Putamen (tissue), 1 donor: Measurements from ENCODE around the gene VPS26A.

Experiments
- DNase-seq: peaks from one replicate; pipeline ENCODE4 v3.0.0-alpha.2; 2016; ENCODE audit warnings: low spot score

The VPS26A gene

GRCh38 chr10:69123747-69124562 is at the start of gene VPS26A:
VPS26A (plus strand) TSS chr10:69124178; CDS start chr10:69124278, 100 bp downstream.
- DNase-seq: peak; percentile 100

GRCh38 chr10:69074532-69074931 is 49.4 kb upstream of the VPS26A start:
- DNase-seq: no peak

GRCh38 chr10:69075431-69075830 is 48.5 kb upstream of the VPS26A start:
- no peak for DNase-seq

GRCh38 chr10:69078311-69078710 is 45.7 kb upstream of the VPS26A start:
- DNase-seq: no peak

- no peak for DNase-seq
These were observed 43.8 kb upstream of the VPS26A start for GRCh38 chr10:69080226-69080625.

GRCh38 chr10:69086001-69086509 is 37.9 kb upstream of the VPS26A start:
- DNase-seq: no peak

GRCh38 chr10:69087590-69088470 is 36.1 kb upstream of the VPS26A start, which contains the start of gene SRGN:
SRGN (plus strand) TSS chr10:69088103; CDS start chr10:69088158, 55 bp downstream.
- peak; percentile 64 for DNase-seq

- DNase-seq: no peak
These were observed 35.6 kb upstream of the VPS26A start for GRCh38 chr10:69088471-69088769.

GRCh38 chr10:69088801-69089501 is 35.0 kb upstream of the VPS26A start:
- no peak for DNase-seq

- no peak for DNase-seq
These were observed 34.1 kb upstream of the VPS26A start for GRCh38 chr10:69089638-69090599.

GRCh38 chr10:69090685-69091084 is 33.3 kb upstream of the VPS26A start:
- no peak for DNase-seq

GRCh38 chr10:69091143-69091651 is 32.8 kb upstream of the VPS26A start:
- no peak for DNase-seq

- peak; percentile 42 for DNase-seq
These were observed 30.8 kb upstream of the VPS26A start for GRCh38 chr10:69092959-69093850.

GRCh38 chr10:69093933-69094332 is 30.0 kb upstream of the VPS26A start:
- no peak for DNase-seq

- no peak for DNase-seq
These were observed 27.9 kb upstream of the VPS26A start for GRCh38 chr10:69096045-69096444.

- no peak for DNase-seq
These were observed 26.2 kb upstream of the VPS26A start for GRCh38 chr10:69097729-69098128.

GRCh38 chr10:69100136-69100872 is 23.7 kb upstream of the VPS26A start:
- no peak for DNase-seq

GRCh38 chr10:69101451-69102095 is 22.4 kb upstream of the VPS26A start:
- no peak for DNase-seq

GRCh38 chr10:69102440-69102839 is 21.5 kb upstream of the VPS26A start:
- DNase-seq: no peak
